Kidney (tissue), 14 donors: ENCODE results near the gene PRICKLE2. TPM values are rescaled to one million over a fixed set of nuclear protein-coding genes. Genes with fewer than 3 reads are reported as not detected.

ENCODE experiments used
- DNase-seq, 5 donors: peaks; one replicate each; pipeline ENCODE4 v3.0.0-alpha.2; 2013 to 2020
- FAIRE-seq: peaks from 2 replicates; lab custom pipeline; 2012; peaks lifted over from hg19 to GRCh38; lab: Jason Lieb, UNC
- H3K27ac ChIP-seq, 2 donors: one replicate each; pipeline ENCODE4 v1.7.0; 2013; ENCODE audit warnings: low read depth in 2 of 2, low read length in 2 of 2, inconsistent platforms in 1 of 2
- H3K27me3 ChIP-seq: one replicate; pipeline ENCODE4 v1.7.1; 2013; ENCODE audit warnings: low read length, inconsistent platforms; ENCODE audit not compliant: control insufficient read depth, insufficient read depth
- H3K36me3 ChIP-seq, 3 donors: one replicate each; pipeline versions ENCODE4 v1.7.0 to v1.7.1; 2013; ENCODE audit warnings: low read length in 3 of 3, control low read depth in 1 of 3, inconsistent platforms in 1 of 3; ENCODE audit not compliant: insufficient read depth in 3 of 3, control insufficient read depth in 2 of 3
- H3K4me1 ChIP-seq, 3 donors: one replicate each; pipeline versions ENCODE4 v1.7.0 to v1.7.1; 2013; ENCODE audit warnings: low read length in 3 of 3, inconsistent platforms in 1 of 3, low read depth in 1 of 3; ENCODE audit not compliant: control insufficient read depth in 2 of 3, insufficient read depth in 2 of 3
- H3K4me3 ChIP-seq, 3 donors: one replicate each; pipeline versions ENCODE4 v1.7.0 to v1.8.1; 2013; ENCODE audit warnings: low read length in 3 of 3, control low read depth in 1 of 3, inconsistent platforms in 1 of 3
- H3K9ac ChIP-seq, 3 donors: one replicate each; pipeline versions ENCODE4 v1.7.0 to v1.7.1; 2013; ENCODE audit warnings: low read length in 3 of 3, control low read depth in 1 of 3, inconsistent platforms in 1 of 3
- H3K9me3 ChIP-seq, 3 donors: one replicate each; pipeline versions ENCODE4 v1.7.0 to v1.7.1; 2013; ENCODE audit warnings: low read length in 3 of 3, control low read depth in 1 of 3, inconsistent platforms in 1 of 3; ENCODE audit not compliant: control insufficient read depth in 2 of 3, insufficient read depth in 1 of 3
- CTCF ChIP-seq: IDR thresholded peaks from 3 replicates; pipeline ENCODE4 v1.5.1; 2012; ENCODE audit warnings: mild to moderate bottlenecking, moderate library complexity, borderline replicate concordance; ENCODE audit not compliant: insufficient read depth; ENCODE audit errors: extremely low read depth
- intact Hi-C: fragments of 100-400 bp; cut with DNase I; formaldehyde crosslinking; loops from one replicate; pipeline ENCODE4 v1.11.1; 2022
- polyA plus RNA-seq: library from polyadenylated mRNA; stranded (reverse); fragments of 350-450 nt; fragmentation: Illumina TruSeq; extraction: RNeasy Lipid Tissue Mini Kit (QIAGEN cat#74804); gene quantifications from one replicate; pipeline ENCODE4 v1.2.3, GENCODE V29; 2014; ENCODE audit warnings: low read depth, low replicate concordance; ENCODE audit not compliant: insufficient read depth
- total RNA-seq: library from RNA; stranded (reverse); fragmentation: NEBNext Ultra II Directional; extraction: Animal tissue kit (Norgen Biotek cat#: 25700); gene quantifications from one replicate; pipeline ENCODE4 v1.2.1, GENCODE V29; 2021
- donor health status: control.
- donor health status: control.
- donor health status: control.
- donor health status: control.
- donor health status: control.
- donor health status: DM: yes; HTN: yes; CAD: no.
- donor health status: Normal renal cell carcinoma (clear cell type).

Gene PRICKLE2
- total and polyA plus RNA-seq, 2 donors from 2014 or later = 3.5 to 22.9 TPM

- Histone ChIP-seq H3K9ac (no peak overlapping the region), H3K27ac (no peak overlapping the region), H3K27me3 (no peaks in the 10 kb centered on the region), H3K9me3 (peaks cover 0 to 3% (median 0%) of the 10 kb centered on the region in 3 donors), H3K36me3 (no peaks in the 10 kb centered on the region), H3K4me3 (no peak overlapping the region), H3K4me1 (no peaks in the 10 kb centered on the region)
- no peak for TF ChIP-seq CTCF
- intact Hi-C loops = no loop called here
- no peak for FAIRE-seq
- DNase-seq = no peak
Observed at GRCh38 chr3:64173563-64173962, 51.7 kb downstream of the PRICKLE2 start.

- no peaks in the 10 kb centered on the region for H3K27me3 ChIP-seq
- no peak overlapping the region for H3K27ac ChIP-seq
- H3K9me3 ChIP-seq = no peaks in the 10 kb centered on the region
- intact Hi-C loops = no loop called here
- no peaks in the 10 kb centered on the region for H3K36me3 ChIP-seq
- H3K9ac ChIP-seq = no peak overlapping the region
- H3K4me1 ChIP-seq = no peaks in the 10 kb centered on the region
- no peak overlapping the region for H3K4me3 ChIP-seq
- TF ChIP-seq CTCF = no peak
- DNase-seq (no peak), FAIRE-seq (no peak)
Observed at GRCh38 chr3:64170270-64170669, 55.0 kb downstream of the PRICKLE2 start.

GRCh38 chr3:64167868-64168267 is 57.4 kb downstream of the PRICKLE2 start:
- DNase-seq (no peak), FAIRE-seq (no peak)
- Histone ChIP-seq H3K4me1 (peaks cover 0 to 2% (median 0%) of the 10 kb centered on the region in 3 donors), H3K9me3 (no peaks in the 10 kb centered on the region), H3K27ac (no peak overlapping the region), H3K27me3 (no peaks in the 10 kb centered on the region), H3K36me3 (no peaks in the 10 kb centered on the region), H3K9ac (no peak overlapping the region), H3K4me3 (no peak overlapping the region)
- intact Hi-C loops = no loop called here
- no peak for TF ChIP-seq CTCF

- TF ChIP-seq CTCF = no peak
- Histone ChIP-seq H3K27ac (no peak overlapping the region), H3K36me3 (no peaks in the 10 kb centered on the region), H3K27me3 (no peaks in the 10 kb centered on the region), H3K9ac (no peak overlapping the region), H3K4me1 (peaks cover 0 to 2% (median 0%) of the 10 kb centered on the region in 3 donors), H3K4me3 (no peak overlapping the region), H3K9me3 (no peaks in the 10 kb centered on the region)
- intact Hi-C loops = no loop called here
- FAIRE-seq (no peak), DNase-seq (no peak)
Observed at GRCh38 chr3:64167351-64167750, 57.9 kb downstream of the PRICKLE2 start.
